K562 (cell line): ENCODE data around the gene HCFC1R1. TPM values are rescaled to one million over a fixed set of nuclear protein-coding genes. Genes with fewer than 3 reads are reported as not detected.
A peak's percentile ranks its signal among the peaks of the same experiment; 100 is the strongest.

ENCODE experiments used
- CBFA2T2 ChIP-seq: fragments of 450-650 bp; conservative IDR thresholded peaks from 2 replicates; pipeline ENCODE4 v1.6.1; 2017; ENCODE audit warnings: mild to moderate bottlenecking
- CBX2 ChIP-seq: fragments of 200-600 bp; sonication (generic); IDR thresholded peaks from one replicate; pipeline ENCODE4 v1.6.1; 2012; ENCODE audit warnings: mild to moderate bottlenecking, low read length, inconsistent platforms; ENCODE audit not compliant: insufficient read depth, poor library complexity, severe bottlenecking
- HNRNPL ChIP-seq: fragments of 200-400 bp; formaldehyde crosslinking; IDR thresholded peaks from 2 replicates; pipeline ENCODE4 v1.6.1; 2017; ENCODE audit warnings: low read depth, mild to moderate bottlenecking, low read length
- MTA2 ChIP-seq: fragments of 450-650 bp; IDR thresholded peaks from 2 replicates; pipeline ENCODE4 v1.6.1; 2016; ENCODE audit warnings: low read depth
- NFXL1 ChIP-seq: fragments of 450-650 bp; formaldehyde crosslinking; IDR thresholded peaks from 2 replicates; pipeline ENCODE4 v1.4.0; 2021; ENCODE audit warnings: mild to moderate bottlenecking
- ZNF316 ChIP-seq: fragments of 450-650 bp; IDR thresholded peaks from 2 replicates; pipeline ENCODE4 v1.6.1; 2016
- polyA plus RNA-seq, 8 experiments: library from polyadenylated mRNA; depleted of rRNA in 4 of 8; stranded (reverse) in 5 of 8; unstranded in 3 of 8; fragments of >200 nt; fragmentation: Nextera tagmentation in 2 of 8; fragmentation: Illumina TruSeq in 1 of 8; extraction: Ambion mirVana in 2 of 8; extraction: Trizol in 1 of 8; gene quantifications; 2 replicates each; pipeline versions ENCODE4 v1.2.1 to v1.2.3, GENCODE V29; 2011 to 2014; ENCODE audit warnings: inconsistent platforms in 1 of 8, missing spikeins in 1 of 8
- total RNA-seq, 7 experiments: library from RNA; depleted of rRNA in 6 of 7; stranded (reverse); fragments of >200 nt in 6 of 7; fragmentation: Illumina TruSeq in 2 of 7; extraction: Trizol in 2 of 7; gene quantifications; 2 replicates each; pipeline versions ENCODE4 v1.2.1 to v1.2.3, GENCODE V29; 2011 to 2021; ENCODE audit warnings: low replicate concordance in 1 of 7
- TF ChIP-seq, protein P1 (sequence below), 2 experiments: fragments of 450-650 bp; formaldehyde crosslinking in 1 of 2; IDR thresholded peaks; 2 replicates each; pipeline versions ENCODE4 v1.4.0 to v1.6.1; 2014 to 2020; ENCODE audit warnings: mild to moderate bottlenecking in 2 of 2, borderline replicate concordance in 1 of 2, low read depth in 1 of 2
- TF ChIP-seq, protein P2 (sequence below): fragments of 250-450 bp; sonication (Bioruptor Pico); IDR thresholded peaks from 2 replicates; pipeline ENCODE4 v1.4.0; 2020
- TF ChIP-seq, protein P3 (sequence below): sonication (generic); formaldehyde crosslinking; IDR thresholded peaks from 2 replicates; pipeline ENCODE4 v1.9.0; 2022; ENCODE audit warnings: mild to moderate bottlenecking, missing genetic modification reagents

The HCFC1R1 gene
- total and polyA plus RNA-seq, 9 of the 15 experiments (the other 6 are each of a cell fraction or from before 2014, with no cell fraction given), result 2.2 to 29.0 (median 11.2) TPM

DNA sequence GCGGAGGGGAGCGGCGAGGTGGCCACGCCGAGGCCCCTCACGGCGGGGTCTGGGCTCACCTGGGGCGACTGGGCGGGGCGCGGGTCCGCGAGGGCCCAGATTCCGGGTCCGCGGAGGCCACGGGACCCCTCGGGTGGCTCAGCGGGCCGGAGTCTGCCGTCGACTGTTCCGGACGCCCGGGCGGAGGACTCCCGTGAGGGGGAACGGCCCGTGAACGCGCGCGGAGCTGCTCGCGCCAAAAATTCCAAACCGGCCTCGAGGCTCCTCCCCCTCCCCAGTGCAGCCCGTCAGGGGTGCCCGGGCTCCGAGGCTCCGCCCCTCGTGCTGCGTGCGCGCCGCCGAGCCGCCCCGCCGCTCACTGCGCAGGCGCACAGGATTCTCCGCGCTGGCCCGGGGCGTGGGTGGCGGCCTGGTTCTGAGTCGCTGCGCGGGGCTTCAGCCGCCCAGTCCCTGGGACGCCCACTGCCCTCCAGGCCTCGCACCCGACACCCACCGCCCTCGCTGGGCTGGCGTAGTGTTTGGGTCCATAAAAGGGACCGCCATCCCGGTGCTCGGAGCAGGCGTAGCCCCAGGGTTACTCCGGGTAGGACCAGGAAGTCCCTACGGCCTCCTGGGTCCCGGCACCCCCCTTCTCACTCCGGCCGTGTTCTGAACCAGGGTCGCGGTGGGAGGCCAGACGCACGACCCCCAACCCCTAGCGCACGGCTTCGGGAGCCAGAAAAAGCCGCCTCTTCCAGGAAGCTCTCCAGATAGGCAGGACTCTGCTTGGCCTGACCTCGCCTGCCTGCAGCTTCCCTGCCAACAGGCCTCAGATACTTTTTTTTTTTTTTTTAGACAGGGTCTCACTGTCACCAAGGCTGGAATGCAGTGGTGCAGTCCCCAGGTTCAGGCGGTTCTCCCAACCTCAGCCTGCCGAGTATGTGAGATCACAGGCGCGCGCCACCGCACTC, 43.2 kb downstream of the HCFC1R1 start, which contains the start of gene PKMYT1 (continued):
- TF ChIP-seq, protein P1, sequence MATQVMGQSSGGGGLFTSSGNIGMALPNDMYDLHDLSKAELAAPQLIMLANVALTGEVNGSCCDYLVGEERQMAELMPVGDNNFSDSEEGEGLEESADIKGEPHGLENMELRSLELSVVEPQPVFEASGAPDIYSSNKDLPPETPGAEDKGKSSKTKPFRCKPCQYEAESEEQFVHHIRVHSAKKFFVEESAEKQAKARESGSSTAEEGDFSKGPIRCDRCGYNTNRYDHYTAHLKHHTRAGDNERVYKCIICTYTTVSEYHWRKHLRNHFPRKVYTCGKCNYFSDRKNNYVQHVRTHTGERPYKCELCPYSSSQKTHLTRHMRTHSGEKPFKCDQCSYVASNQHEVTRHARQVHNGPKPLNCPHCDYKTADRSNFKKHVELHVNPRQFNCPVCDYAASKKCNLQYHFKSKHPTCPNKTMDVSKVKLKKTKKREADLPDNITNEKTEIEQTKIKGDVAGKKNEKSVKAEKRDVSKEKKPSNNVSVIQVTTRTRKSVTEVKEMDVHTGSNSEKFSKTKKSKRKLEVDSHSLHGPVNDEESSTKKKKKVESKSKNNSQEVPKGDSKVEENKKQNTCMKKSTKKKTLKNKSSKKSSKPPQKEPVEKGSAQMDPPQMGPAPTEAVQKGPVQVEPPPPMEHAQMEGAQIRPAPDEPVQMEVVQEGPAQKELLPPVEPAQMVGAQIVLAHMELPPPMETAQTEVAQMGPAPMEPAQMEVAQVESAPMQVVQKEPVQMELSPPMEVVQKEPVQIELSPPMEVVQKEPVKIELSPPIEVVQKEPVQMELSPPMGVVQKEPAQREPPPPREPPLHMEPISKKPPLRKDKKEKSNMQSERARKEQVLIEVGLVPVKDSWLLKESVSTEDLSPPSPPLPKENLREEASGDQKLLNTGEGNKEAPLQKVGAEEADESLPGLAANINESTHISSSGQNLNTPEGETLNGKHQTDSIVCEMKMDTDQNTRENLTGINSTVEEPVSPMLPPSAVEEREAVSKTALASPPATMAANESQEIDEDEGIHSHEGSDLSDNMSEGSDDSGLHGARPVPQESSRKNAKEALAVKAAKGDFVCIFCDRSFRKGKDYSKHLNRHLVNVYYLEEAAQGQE (IDR thresholded peaks at IDR 0.05; ENCODE audit: borderline replicate concordance), result no peak
- TF ChIP-seq, protein P1 (CRISPR knock-in tag; IDR thresholded peaks at IDR 0.05; ENCODE audit: low read depth), result 0 out of 2 replicates have a peak, but pooled peaks have one; percentile 59
- TF ChIP-seq, protein P2, sequence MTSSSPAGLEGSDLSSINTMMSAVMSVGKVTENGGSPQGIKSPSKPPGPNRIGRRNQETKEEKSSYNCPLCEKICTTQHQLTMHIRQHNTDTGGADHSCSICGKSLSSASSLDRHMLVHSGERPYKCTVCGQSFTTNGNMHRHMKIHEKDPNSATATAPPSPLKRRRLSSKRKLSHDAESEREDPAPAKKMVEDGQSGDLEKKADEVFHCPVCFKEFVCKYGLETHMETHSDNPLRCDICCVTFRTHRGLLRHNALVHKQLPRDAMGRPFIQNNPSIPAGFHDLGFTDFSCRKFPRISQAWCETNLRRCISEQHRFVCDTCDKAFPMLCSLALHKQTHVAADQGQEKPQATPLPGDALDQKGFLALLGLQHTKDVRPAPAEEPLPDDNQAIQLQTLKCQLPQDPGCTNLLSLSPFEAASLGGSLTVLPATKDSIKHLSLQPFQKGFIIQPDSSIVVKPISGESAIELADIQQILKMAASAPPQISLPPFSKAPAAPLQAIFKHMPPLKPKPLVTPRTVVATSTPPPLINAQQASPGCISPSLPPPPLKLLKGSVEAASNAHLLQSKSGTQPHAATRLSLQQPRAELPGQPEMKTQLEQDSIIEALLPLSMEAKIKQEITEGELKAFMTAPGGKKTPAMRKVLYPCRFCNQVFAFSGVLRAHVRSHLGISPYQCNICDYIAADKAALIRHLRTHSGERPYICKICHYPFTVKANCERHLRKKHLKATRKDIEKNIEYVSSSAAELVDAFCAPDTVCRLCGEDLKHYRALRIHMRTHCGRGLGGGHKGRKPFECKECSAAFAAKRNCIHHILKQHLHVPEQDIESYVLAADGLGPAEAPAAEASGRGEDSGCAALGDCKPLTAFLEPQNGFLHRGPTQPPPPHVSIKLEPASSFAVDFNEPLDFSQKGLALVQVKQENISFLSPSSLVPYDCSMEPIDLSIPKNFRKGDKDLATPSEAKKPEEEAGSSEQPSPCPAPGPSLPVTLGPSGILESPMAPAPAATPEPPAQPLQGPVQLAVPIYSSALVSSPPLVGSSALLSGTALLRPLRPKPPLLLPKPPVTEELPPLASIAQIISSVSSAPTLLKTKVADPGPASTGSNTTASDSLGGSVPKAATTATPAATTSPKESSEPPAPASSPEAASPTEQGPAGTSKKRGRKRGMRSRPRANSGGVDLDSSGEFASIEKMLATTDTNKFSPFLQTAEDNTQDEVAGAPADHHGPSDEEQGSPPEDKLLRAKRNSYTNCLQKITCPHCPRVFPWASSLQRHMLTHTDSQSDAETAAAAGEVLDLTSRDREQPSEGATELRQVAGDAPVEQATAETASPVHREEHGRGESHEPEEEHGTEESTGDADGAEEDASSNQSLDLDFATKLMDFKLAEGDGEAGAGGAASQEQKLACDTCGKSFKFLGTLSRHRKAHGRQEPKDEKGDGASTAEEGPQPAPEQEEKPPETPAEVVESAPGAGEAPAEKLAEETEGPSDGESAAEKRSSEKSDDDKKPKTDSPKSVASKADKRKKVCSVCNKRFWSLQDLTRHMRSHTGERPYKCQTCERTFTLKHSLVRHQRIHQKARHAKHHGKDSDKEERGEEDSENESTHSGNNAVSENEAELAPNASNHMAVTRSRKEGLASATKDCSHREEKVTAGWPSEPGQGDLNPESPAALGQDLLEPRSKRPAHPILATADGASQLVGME, result 0 out of 2 replicates have a peak, but pooled peaks have one; percentile 41
- TF ChIP-seq CBX2 (no peak), ZNF316 (no peak), CBFA2T2 (no peak), HNRNPL (0 out of 2 replicates have a peak, but pooled peaks have one; percentile 56), NFXL1 (no peak), MTA2 (no peak)
- TF ChIP-seq, protein P3, sequence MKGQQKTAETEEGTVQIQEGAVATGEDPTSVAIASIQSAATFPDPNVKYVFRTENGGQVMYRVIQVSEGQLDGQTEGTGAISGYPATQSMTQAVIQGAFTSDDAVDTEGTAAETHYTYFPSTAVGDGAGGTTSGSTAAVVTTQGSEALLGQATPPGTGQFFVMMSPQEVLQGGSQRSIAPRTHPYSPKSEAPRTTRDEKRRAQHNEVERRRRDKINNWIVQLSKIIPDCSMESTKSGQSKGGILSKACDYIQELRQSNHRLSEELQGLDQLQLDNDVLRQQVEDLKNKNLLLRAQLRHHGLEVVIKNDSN (CRISPR knock-in tag), result peak; percentile 60
